HG02885 (cell line): Measurements from ENCODE around the gene POLR2B.
"Not testable (repeated sequence)": the region's sequence is repeated elsewhere in the genome, so short reads cannot be mapped to it uniquely, and the experiment has no call there.

Experiments used
- ATAC-seq: cut with Tn5 transposase; IDR thresholded peaks from one replicate; pipeline ENCODE4 v1.9.1; 2021; ENCODE audit warnings: mild to moderate bottlenecking; ENCODE audit not compliant: unreplicated experiment, poor library complexity

POLR2B gene

GRCh38 chr4:56978750-56979303 lies at the start of gene POLR2B:
TSS of gene POLR2B (plus strand) at chr4:56978896. CDS start at chr4:56978986, 90 bp downstream.
- peak; percentile 55 for ATAC-seq

- ATAC-seq = no peak
Observed at GRCh38 chr4:56930638-56931037, 48.1 kb upstream of the POLR2B start.

DNA sequence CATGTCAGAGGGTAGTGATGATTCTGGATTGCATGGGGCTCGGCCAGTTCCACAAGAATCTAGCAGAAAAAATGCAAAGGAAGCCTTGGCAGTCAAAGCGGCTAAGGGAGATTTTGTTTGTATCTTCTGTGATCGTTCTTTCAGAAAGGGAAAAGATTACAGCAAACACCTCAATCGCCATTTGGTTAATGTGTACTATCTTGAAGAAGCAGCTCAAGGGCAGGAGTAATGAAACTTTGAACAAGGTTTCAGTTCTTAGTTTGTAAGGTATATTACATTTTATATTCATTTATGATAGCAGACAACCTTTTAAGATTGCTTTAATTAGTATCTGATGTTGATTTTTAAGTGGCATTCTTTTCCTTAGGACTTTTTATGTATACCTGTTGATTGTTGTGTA lies 46.8 kb upstream of the POLR2B start:
- no peak for ATAC-seq

- ATAC-seq = no peak
Observed at GRCh38 chr4:56937262-56937661, 41.4 kb upstream of the POLR2B start.

- ATAC-seq = not testable (repeated sequence)
Observed at GRCh38 chr4:56939826-56940225, 38.9 kb upstream of the POLR2B start.

DNA sequence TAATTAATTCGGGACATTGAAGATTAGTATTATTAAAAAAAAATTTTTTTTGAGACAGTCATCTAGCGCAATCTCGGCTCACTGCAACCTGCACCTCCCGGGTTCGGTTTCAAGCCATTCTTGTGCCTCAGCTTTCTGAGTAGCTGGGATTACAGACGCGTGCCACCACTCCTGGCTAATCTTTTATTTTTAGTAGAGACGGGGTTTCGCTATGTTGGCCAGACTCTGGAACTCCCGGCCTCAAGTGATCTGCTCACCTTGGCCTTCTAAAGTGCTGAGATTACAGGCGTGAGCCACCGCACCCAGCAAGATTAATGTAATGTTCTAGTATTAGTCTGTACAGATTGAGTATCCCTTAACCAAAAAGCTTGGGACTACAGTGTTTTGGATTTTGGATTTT lies 38.3 kb upstream of the POLR2B start:
- no peak for ATAC-seq

DNA sequence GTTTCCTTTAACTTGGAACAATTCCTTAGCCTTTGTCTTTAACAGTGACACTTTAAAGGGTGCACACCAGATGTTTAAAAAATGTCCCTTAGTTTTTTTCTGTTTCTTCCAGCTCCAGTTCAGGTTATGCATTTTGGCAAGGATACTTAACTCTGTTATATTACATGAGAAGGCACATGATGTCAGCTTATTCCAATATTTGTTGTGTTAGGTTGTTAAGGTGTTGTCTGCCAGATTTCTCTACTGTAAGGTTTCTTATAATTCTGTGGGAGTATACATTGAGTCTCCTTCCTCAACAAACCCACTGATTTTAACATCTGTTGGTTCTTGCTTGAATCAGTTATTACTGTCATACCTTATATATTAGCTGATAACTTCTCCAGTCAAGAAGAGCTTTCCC lies 37.7 kb upstream of the POLR2B start:
- no peak for ATAC-seq

DNA sequence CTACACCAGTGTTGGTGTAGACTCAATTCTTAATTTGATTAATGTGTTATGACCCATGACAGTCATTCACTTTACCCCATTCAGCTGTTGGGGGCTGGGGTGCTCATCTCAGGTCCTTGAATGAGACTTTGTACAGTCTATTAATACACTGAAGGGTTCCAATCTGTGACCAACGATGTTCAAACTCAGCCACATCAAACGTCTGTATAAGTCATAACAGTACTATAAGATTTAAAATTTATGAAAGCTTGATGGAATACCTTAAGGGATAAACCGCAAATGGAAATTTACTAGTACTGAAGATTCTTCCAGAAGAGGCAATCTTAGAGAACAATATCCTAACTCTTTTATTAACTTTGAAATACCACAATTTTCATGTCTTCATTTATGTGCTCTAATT lies 37.3 kb upstream of the POLR2B start:
- ATAC-seq = no peak

GRCh38 chr4:56953680-56954520 lies 24.8 kb upstream of the POLR2B start:
- no peak for ATAC-seq

DNA sequence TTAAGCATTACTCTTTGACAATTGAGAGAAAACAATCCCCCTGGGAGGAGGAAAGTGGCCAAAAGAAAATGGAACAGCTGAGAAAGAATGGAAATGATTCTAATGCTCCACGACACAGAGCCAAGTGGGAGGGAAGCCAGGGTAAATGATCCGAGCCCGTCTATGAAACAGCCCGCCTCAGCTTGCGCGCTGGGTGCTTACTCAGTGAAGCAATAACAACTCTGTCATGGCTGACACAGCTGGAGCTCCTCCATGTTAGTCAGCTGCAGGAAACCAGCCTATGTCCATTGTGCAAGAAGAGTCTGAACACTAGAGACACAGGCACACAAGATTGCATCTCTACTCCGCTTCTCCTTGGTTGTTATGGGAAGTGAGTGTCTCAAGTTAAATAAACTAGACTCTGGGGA lies 20.6 kb upstream of the POLR2B start:
- no peak for ATAC-seq

- no peak for ATAC-seq
Observed at GRCh38 chr4:56959100-56959499, 19.6 kb upstream of the POLR2B start.

- ATAC-seq = no peak
Observed at GRCh38 chr4:56961107-56961500, 17.6 kb upstream of the POLR2B start.

- ATAC-seq = no peak
Observed at GRCh38 chr4:56971383-56971782, 7.3 kb upstream of the POLR2B start.

DNA sequence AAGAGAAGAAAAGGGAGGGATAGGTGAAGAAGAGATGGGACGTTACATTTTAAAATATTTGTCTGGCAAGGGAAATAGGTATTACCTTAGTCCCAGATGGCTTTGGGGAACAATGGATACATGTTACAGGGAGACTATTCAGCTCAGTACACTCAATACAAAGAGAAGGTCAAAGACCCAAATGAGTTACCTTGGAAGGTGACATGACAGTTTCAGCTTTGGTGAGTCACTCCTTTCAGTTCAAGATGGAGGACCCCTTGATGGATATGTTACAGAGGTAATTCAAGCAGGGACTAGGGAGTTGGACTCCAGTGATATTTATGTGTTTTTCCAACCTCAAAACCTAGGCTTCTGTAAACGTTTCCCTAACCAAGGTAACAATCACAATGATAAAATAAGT lies 6.3 kb upstream of the POLR2B start:
- no peak for ATAC-seq

GRCh38 chr4:56972809-56973208 lies 5.9 kb upstream of the POLR2B start:
- no peak for ATAC-seq

DNA sequence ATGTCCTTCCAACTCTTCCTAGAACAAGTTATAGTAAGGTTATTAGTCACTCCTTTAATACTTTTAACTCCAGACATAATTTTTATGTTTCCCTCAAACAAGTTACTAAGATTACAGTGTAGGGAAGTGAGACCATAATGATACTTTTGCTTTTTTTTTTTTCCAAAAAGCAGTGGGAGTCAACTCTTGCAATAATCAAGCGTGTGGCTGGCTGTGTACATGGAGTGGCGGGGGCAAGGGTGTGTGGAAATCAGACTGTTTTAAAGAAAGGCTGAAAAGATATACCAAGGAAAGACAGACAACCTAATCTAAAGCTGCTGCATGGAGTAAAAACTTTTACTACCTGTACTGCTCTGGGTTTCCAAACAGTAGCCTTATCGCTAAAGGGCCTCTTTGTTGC lies 5.4 kb upstream of the POLR2B start:
- ATAC-seq = no peak

GRCh38 chr4:56976283-56976836 lies 2.3 kb upstream of the POLR2B start:
- peak; percentile 2 for ATAC-seq

DNA sequence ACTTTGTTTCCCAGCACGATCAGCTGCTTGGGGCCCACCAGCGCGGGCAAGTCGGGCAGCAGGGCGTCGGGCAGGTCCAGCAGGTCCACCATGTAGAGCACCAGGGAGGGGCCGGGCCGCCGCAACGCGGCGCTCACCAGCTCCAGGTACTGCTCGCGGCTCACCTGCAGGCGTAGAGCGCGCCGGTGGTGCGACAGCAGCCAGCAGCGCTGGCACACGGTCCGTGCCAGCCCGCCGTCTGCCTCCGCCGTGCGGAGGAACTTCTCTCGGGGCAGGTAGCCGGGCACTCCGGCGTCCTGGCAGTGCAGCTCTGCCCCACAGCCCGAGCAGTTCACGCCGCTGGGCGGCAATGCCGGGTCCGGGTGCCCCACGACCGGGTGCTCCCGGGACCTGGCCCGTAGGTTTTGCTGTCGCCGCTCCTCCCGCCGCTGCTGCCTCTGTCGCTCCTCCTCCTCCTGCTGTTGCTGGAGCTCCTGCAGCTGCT lies 1.8 kb upstream of the POLR2B start:
- ATAC-seq = peak; percentile 38

GRCh38 chr4:56977321-56978012 lies 1.2 kb upstream of the POLR2B start, which contains the start of gene NOA1:
TSS of gene NOA1 (minus strand) at chr4:56977606. CDS start at chr4:56977585, 21 bp downstream.
- peak; percentile 76 for ATAC-seq

DNA sequence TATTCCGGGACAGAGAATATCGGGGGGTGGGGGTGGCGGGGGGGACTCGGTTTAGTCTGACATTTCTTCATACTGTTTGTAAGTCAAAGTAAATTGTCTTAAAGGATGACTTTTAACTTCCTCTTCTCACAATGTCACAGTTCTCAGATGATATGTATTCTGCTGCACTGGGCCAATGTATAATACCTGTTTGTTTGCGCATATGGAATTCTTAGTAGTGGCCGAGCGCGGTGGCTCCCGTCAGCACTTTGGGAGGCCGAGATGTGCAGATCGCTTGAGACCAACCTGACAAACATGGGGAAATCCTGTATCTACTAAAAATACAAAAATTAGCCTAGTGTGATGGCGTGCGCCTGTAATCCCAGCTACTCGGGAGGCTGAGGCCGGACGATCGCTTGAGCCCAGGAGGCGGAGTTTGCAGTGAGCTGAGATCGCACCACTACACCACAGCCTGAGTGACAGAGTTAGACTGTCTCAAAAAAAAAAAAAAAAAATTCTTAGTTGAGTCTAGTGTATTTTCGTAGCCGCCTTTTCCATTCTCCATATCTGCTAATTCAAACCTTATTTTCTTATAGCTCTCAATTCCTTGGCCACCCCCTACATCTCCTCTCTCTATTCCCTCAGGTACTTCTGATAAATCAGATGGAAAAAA lies 851 bp downstream of the POLR2B start:
- no peak for ATAC-seq
